Trophoblast cell (in vitro differentiated cells and primary cell): ENCODE measurements around the gene CAPZB.

Experiments used
- DNase-seq, 2 donors: peaks; one replicate each; pipeline ENCODE4 v3.0.0-alpha.2; 2016
- H2AFZ ChIP-seq: 2 replicates; pipeline ENCODE4 v1.6.1; 2013; ENCODE audit warnings: low read length, moderate library complexity, mild to moderate bottlenecking; ENCODE audit not compliant: insufficient read depth, poor library complexity
- H2AK5ac ChIP-seq: 2 replicates; pipeline ENCODE4 v1.6.1; 2013; ENCODE audit warnings: mild to moderate bottlenecking, low read length
- H2BK120ac ChIP-seq: 2 replicates; pipeline ENCODE4 v1.6.1; 2013; ENCODE audit warnings: low read length, mild to moderate bottlenecking, moderate library complexity; ENCODE audit not compliant: insufficient read depth, poor library complexity
- H2BK12ac ChIP-seq: 2 replicates; pipeline ENCODE4 v1.6.1; 2013; ENCODE audit warnings: mild to moderate bottlenecking, low read length, moderate library complexity
- H2BK5ac ChIP-seq: 2 replicates; pipeline ENCODE4 v1.6.1; 2013; ENCODE audit warnings: low read length, low read depth, moderate library complexity, mild to moderate bottlenecking; ENCODE audit not compliant: poor library complexity
- H3K14ac ChIP-seq: 2 replicates; pipeline ENCODE4 v1.6.1; 2013; ENCODE audit warnings: mild to moderate bottlenecking, low read length
- H3K18ac ChIP-seq: 2 replicates; pipeline ENCODE4 v1.6.1; 2013; ENCODE audit warnings: mild to moderate bottlenecking, low read length
- H3K23ac ChIP-seq: 2 replicates; pipeline ENCODE4 v1.6.1; 2013; ENCODE audit warnings: low read length
- H3K27ac ChIP-seq: 2 replicates; pipeline ENCODE4 v1.5.1; 2013; ENCODE audit warnings: low read depth, mild to moderate bottlenecking, inconsistent platforms, low read length, moderate library complexity
- H3K27me3 ChIP-seq: 2 replicates; pipeline ENCODE4 v1.6.1; 2013; ENCODE audit warnings: inconsistent platforms, mild to moderate bottlenecking, low read length, moderate library complexity; ENCODE audit not compliant: insufficient read depth
- H3K36me3 ChIP-seq, 2 experiments: 1 replicate in 1 of 2; 2 replicates in 1 of 2; pipeline ENCODE4 v1.6.1; 2013; ENCODE audit warnings: low read length in 2 of 2, mild to moderate bottlenecking in 2 of 2, moderate library complexity in 1 of 2; ENCODE audit not compliant: insufficient read depth in 2 of 2, control insufficient read depth in 1 of 2
- H3K4ac ChIP-seq: 2 replicates; pipeline ENCODE4 v1.6.1; 2013; ENCODE audit warnings: low read depth, mild to moderate bottlenecking, low read length, moderate library complexity
- H3K4me1 ChIP-seq, 2 experiments: 1 replicate in 1 of 2; 2 replicates in 1 of 2; pipeline ENCODE4 v1.6.1; 2013; ENCODE audit warnings: low read length in 2 of 2, mild to moderate bottlenecking in 2 of 2, moderate library complexity in 1 of 2; ENCODE audit not compliant: insufficient read depth in 2 of 2, control insufficient read depth in 1 of 2
- H3K4me2 ChIP-seq: 2 replicates; pipeline ENCODE4 v1.6.1; 2013; ENCODE audit warnings: inconsistent platforms, mild to moderate bottlenecking, low read length, moderate library complexity
- H3K4me3 ChIP-seq: 2 replicates; pipeline ENCODE4 v1.5.1; 2013; ENCODE audit warnings: mild to moderate bottlenecking, low read depth, low read length, inconsistent platforms
- H3K79me1 ChIP-seq: one replicate; pipeline ENCODE4 v1.6.1; 2013; ENCODE audit warnings: low read length
- H3K79me2 ChIP-seq: 2 replicates; pipeline ENCODE4 v1.6.1; 2013; ENCODE audit warnings: low read length, mild to moderate bottlenecking; ENCODE audit not compliant: control insufficient read depth, insufficient read depth, poor library complexity
- H3K9ac ChIP-seq: 2 replicates; pipeline ENCODE4 v1.6.1; 2013; ENCODE audit warnings: mild to moderate bottlenecking, low read length
- H3K9me3 ChIP-seq: 2 replicates; pipeline ENCODE4 v1.6.1; 2013; ENCODE audit warnings: low read depth, mild to moderate bottlenecking, control low read depth, inconsistent platforms, low read length; ENCODE audit not compliant: insufficient read depth
- H4K12ac ChIP-seq: 2 replicates; pipeline ENCODE4 v1.6.1; 2013; ENCODE audit warnings: low read depth, mild to moderate bottlenecking, low read length, moderate library complexity
- H4K8ac ChIP-seq: 2 replicates; pipeline ENCODE4 v1.6.1; 2013; ENCODE audit warnings: low read depth, mild to moderate bottlenecking, low read length, moderate library complexity
- H4K91ac ChIP-seq: one replicate; pipeline ENCODE4 v1.6.1; 2013; ENCODE audit warnings: low read depth, mild to moderate bottlenecking, low read length, moderate library complexity
- WGBS: extraction: QIAGEN DNeasy Blood & Tissue Kit; methylation state at CpG from one replicate; pipeline ENCODE4 v1.1.7; 2013; ENCODE audit warnings: missing lambda C conversion rate; ENCODE audit not compliant: insufficient read length, insufficient coverage; ENCODE audit errors: extremely low coverage; 5-methylcytosine and 5-hydroxymethylcytosine counted together

Gene CAPZB

DNA sequence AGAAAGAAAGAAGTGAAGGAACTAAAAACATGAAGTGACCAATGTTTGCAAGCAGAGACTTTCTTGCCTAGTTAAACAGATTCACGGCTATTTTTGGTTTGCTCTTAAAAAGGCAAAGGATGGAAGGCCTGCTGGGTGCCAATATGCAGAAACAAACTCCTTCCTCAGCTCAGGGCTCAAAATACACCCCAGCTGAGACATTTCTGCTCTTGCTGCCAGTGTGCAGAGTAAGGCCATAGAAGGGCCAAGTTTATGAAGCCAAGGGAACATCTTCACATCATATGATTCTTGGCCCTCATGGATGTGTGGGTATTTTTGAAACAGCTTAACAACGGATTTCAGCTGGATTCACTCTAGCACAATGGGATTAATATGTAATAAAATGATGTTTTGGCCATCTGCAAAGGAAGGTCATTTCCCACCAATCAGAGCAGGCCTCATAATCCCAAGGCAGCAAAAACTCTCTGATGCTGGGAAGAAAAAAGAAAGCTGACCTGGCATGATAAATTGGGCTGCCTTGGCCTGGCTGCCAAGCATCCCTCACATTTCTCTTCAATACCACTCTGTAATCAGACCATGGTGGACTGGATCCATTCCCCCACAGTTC, 70.7 kb downstream of the CAPZB start:
- H4K12ac ChIP-seq, result no peak overlapping the region
- no peak overlapping the region for H3K23ac ChIP-seq
- H3K79me1 ChIP-seq, result no peaks in the 10 kb centered on the region
- H4K8ac ChIP-seq, result no peak overlapping the region
- H3K4ac ChIP-seq, result peak overlapping the region; percentile 81
- peaks cover 7% of the 10 kb centered on the region for H3K79me2 ChIP-seq
- no peak overlapping the region for H4K91ac ChIP-seq
- H3K9me3 ChIP-seq, result no peaks in the 10 kb centered on the region
- no peaks in the 10 kb centered on the region for H3K27me3 ChIP-seq
- no CpG with 5 or more reads among the region's 2 CpGs for WGBS
- no peak overlapping the region for H2BK12ac ChIP-seq
- no peak overlapping the region for H2AK5ac ChIP-seq
- no peak overlapping the region for H2AFZ ChIP-seq
- peaks cover 28 to 38% of the 10 kb centered on the region in 2 experiments for H3K36me3 ChIP-seq
- H3K4me2 ChIP-seq, result no peak overlapping the region
- H3K9ac ChIP-seq, result no peak overlapping the region
- H3K18ac ChIP-seq, result no peak overlapping the region
- no peak overlapping the region for H3K4me3 ChIP-seq
- H3K4me1 ChIP-seq, result peaks cover 0 to 2% of the 10 kb centered on the region in 2 experiments
- no peak overlapping the region for H2BK5ac ChIP-seq
- no peak for DNase-seq
- no peak overlapping the region for H2BK120ac ChIP-seq
- H3K27ac ChIP-seq, result no peak overlapping the region
- H3K14ac ChIP-seq, result no peak overlapping the region

DNA sequence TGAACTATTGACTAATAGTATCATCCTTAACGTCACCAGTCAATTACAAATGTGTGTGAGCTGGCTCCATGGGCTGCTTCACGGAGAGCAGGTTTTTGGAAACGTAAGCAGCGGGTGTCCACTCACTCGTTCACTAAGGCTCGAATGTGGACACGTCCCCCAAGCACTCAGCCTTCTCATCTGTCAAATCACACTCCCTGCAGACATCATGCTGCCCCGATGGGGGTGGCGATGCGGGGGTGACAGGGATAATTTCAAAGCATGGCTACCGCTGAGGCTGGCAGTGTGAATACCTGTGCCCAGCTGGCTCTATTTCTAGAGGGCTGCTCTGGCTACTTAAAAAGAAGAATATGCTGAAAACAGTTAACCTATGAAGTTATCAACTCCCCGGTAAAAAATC, 71.3 kb downstream of the CAPZB start:
- WGBS, result no CpG with 5 or more reads among the region's 12 CpGs
- Histone ChIP-seq H3K27ac (no peak overlapping the region), H3K27me3 (no peaks in the 10 kb centered on the region), H3K4me1 (peaks cover 0 to 2% of the 10 kb centered on the region in 2 experiments), H2BK12ac (no peak overlapping the region), H4K91ac (no peak overlapping the region), H3K9ac (no peak overlapping the region), H3K18ac (peak overlapping the region; percentile 39), H3K79me2 (peaks cover 7% of the 10 kb centered on the region), H3K4ac (peak overlapping the region; percentile 81), H2AFZ (no peak overlapping the region), H3K23ac (no peak overlapping the region), H2AK5ac (no peak overlapping the region), H4K8ac (no peak overlapping the region), H3K9me3 (no peaks in the 10 kb centered on the region), H3K14ac (no peak overlapping the region), H3K4me3 (no peak overlapping the region), H3K4me2 (no peak overlapping the region), H3K79me1 (no peaks in the 10 kb centered on the region), H4K12ac (no peak overlapping the region), H2BK120ac (no peak overlapping the region), H3K36me3 (peaks cover 26 to 32% of the 10 kb centered on the region in 2 experiments), H2BK5ac (no peak overlapping the region)
- no peak for DNase-seq

DNA sequence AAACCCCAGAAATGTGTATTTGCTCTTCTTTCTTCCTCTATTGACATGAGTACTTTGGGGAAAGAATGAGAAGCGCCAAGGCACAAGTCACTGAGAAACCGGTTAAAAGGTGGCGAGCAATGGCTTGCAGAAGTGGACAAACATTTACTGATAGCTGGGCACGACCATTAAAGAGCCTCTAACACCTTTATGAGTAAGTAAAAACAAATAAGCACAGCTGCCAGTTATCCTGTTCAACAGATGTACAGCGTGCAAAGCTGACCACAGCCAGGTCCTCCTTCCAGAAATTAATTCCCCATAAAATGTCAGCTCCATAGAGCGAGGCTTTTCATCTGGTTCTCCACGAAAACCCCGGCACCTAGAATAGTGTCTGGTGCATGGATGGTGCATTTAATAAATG, 72.7 kb downstream of the CAPZB start:
- Histone ChIP-seq H3K9me3 (no peaks in the 10 kb centered on the region), H4K8ac (no peak overlapping the region), H2BK5ac (no peak overlapping the region), H3K27me3 (no peaks in the 10 kb centered on the region), H2AK5ac (no peak overlapping the region), H2AFZ (no peak overlapping the region), H3K23ac (no peak overlapping the region), H3K4me3 (no peak overlapping the region), H3K27ac (no peak overlapping the region), H3K18ac (no peak overlapping the region), H3K79me1 (no peaks in the 10 kb centered on the region), H3K4me2 (no peak overlapping the region), H3K14ac (no peak overlapping the region), H3K79me2 (peaks cover 8% of the 10 kb centered on the region), H2BK120ac (no peak overlapping the region), H3K4ac (no peak overlapping the region), H4K91ac (no peak overlapping the region), H3K9ac (no peak overlapping the region), H2BK12ac (no peak overlapping the region), H4K12ac (no peak overlapping the region), H3K36me3 (peaks cover 21 to 25% of the 10 kb centered on the region in 2 experiments), H3K4me1 (peaks cover 8 to 10% of the 10 kb centered on the region in 2 experiments)
- WGBS, result no CpG with 5 or more reads among the region's 8 CpGs
- DNase-seq, result no peak

DNA sequence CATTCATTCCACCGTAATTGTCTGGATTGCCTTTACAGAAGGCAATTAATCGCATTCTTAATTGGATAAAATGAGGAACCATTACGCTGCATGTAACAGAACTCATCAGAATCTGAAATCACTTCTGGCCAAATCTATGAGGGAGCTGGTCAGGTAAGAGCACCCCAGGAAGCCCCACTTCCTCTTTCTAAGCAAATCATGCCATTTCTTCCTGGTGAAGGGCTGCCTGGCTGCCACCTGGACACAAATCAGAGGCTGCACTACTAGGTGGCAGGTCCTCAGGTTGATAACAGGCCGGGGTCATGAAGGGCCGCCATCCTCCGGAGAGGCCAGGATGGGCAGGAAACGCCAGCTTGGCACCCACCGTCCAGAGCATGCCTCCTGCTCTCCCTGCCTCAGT, 73.7 kb downstream of the CAPZB start:
- Histone ChIP-seq H3K14ac (no peak overlapping the region), H3K36me3 (peaks cover 18 to 22% of the 10 kb centered on the region in 2 experiments), H4K91ac (no peak overlapping the region), H3K79me2 (peaks cover 8% of the 10 kb centered on the region), H2AFZ (no peak overlapping the region), H3K4me1 (peaks cover 15% of the 10 kb centered on the region in 2 experiments), H2AK5ac (no peak overlapping the region), H4K12ac (no peak overlapping the region), H3K23ac (no peak overlapping the region), H2BK120ac (no peak overlapping the region), H3K4me3 (no peak overlapping the region), H3K9ac (no peak overlapping the region), H2BK12ac (no peak overlapping the region), H3K27ac (no peak overlapping the region), H2BK5ac (no peak overlapping the region), H3K4ac (peak overlapping the region; percentile 34), H3K18ac (no peak overlapping the region), H4K8ac (no peak overlapping the region), H3K79me1 (no peaks in the 10 kb centered on the region), H3K4me2 (no peak overlapping the region), H3K9me3 (no peaks in the 10 kb centered on the region), H3K27me3 (no peaks in the 10 kb centered on the region)
- no peak for DNase-seq
- WGBS, result no CpG with 5 or more reads among the region's 8 CpGs
